H1 (cell line): Measurements from ENCODE around the gene ADAM23. TPM values are rescaled to one million over a fixed set of nuclear protein-coding genes. Genes with fewer than 3 reads are reported as not detected.

Experiments
- CTCF ChIA-PET: fragments of 300-600 bp; sonication (Branson Sonifier 250); formaldehyde crosslinking; loops from one replicate; lab custom pipeline; 2021; ENCODE audit not compliant: partially characterized antibody; lab: Charles Lee
- POLR2A ChIA-PET: fragments of 300-600 bp; sonication (Branson Sonifier 250); formaldehyde crosslinking; loops from one replicate; lab custom pipeline; 2021; ENCODE audit warnings: inconsistent platforms; ENCODE audit not compliant: partially characterized antibody; lab: Charles Lee
- DNase-seq, 2 experiments: peaks; one replicate each; pipeline versions ENCODE4 v3.0.0 to v3.0.0-alpha.2; 2010 to 2022; ENCODE audit warnings: low spot score in 2 of 2, low read depth in 1 of 2, mixed read lengths in 1 of 2
- FAIRE-seq: peaks from 2 replicates; lab custom pipeline; 2011; peaks lifted over from hg19 to GRCh38; lab: Jason Lieb, UNC
- H2AFZ ChIP-seq: 2 replicates; pipeline ENCODE4 v1.8.1; 2012; ENCODE audit warnings: low read length, inconsistent platforms
- H2AK5ac ChIP-seq: 2 replicates; pipeline ENCODE4 v1.6.1; 2013; ENCODE audit warnings: low read depth, low read length
- H2BK120ac ChIP-seq: replicated peaks from 2 replicates; pipeline ENCODE3; 2013; ENCODE audit warnings: low read depth, low read length, inconsistent platforms
- H2BK12ac ChIP-seq: 2 replicates; pipeline ENCODE4 v1.6.1; 2013; ENCODE audit warnings: low read depth, low read length
- H2BK15ac ChIP-seq: 2 replicates; pipeline ENCODE4 v1.6.1; 2013; ENCODE audit warnings: low read length
- H2BK20ac ChIP-seq: 2 replicates; pipeline ENCODE4 v1.6.1; 2013; ENCODE audit warnings: low read length
- H2BK5ac ChIP-seq: 2 replicates; pipeline ENCODE4 v1.6.1; 2013; ENCODE audit warnings: low read depth, low read length
- H3K14ac ChIP-seq: 2 replicates; pipeline ENCODE4 v1.6.1; 2013; ENCODE audit warnings: inconsistent platforms; ENCODE audit not compliant: insufficient read length
- H3K18ac ChIP-seq: 2 replicates; pipeline ENCODE4 v1.6.1; 2013; ENCODE audit warnings: low read length; ENCODE audit errors: extremely low read depth
- H3K23ac ChIP-seq: 2 replicates; pipeline ENCODE4 v1.6.1; 2013; ENCODE audit warnings: inconsistent platforms; ENCODE audit not compliant: insufficient read length
- H3K23me2 ChIP-seq: 2 replicates; pipeline ENCODE4 v1.6.1; 2013; ENCODE audit warnings: low read depth, low read length
- H3K27ac ChIP-seq: 2 replicates; pipeline ENCODE4 v1.6.1; 2011; ENCODE audit warnings: low read depth, low read length, inconsistent platforms
- H3K27me3 ChIP-seq, 4 experiments: replicated peaks in 1 of 4; 1 replicate in 1 of 4; 2 replicates in 3 of 4; pipeline versions ENCODE4 v1.6.1 to v1.8.1; 2011 to 2013; ENCODE audit warnings: low read length in 3 of 4, mild to moderate bottlenecking in 3 of 4, inconsistent platforms in 2 of 4, mixed read lengths in 2 of 4, moderate library complexity in 1 of 4; ENCODE audit not compliant: control insufficient read depth in 3 of 4, insufficient read depth in 3 of 4; ENCODE audit errors: extremely low read depth in 1 of 4
- H3K36me3 ChIP-seq, 4 experiments: 2 replicates each; pipeline versions ENCODE4 v1.6.1 to v1.8.1; 2011 to 2013; ENCODE audit warnings: mild to moderate bottlenecking in 4 of 4, low read length in 3 of 4, moderate library complexity in 2 of 4, control low read depth in 1 of 4, inconsistent platforms in 1 of 4; ENCODE audit not compliant: insufficient read depth in 4 of 4, control insufficient read depth in 2 of 4
- H3K4ac ChIP-seq: replicated peaks from 2 replicates; pipeline ENCODE3; 2013; ENCODE audit warnings: low read length, low read depth, mixed read lengths, inconsistent platforms; ENCODE audit not compliant: insufficient read length
- H3K4me1 ChIP-seq, 4 experiments: replicated peaks in 1 of 4; 1 replicate in 1 of 4; 2 replicates in 3 of 4; pipeline versions ENCODE4 v1.6.1 to v1.8.1; 2011 to 2013; ENCODE audit warnings: low read length in 3 of 4, inconsistent platforms in 2 of 4, mixed read lengths in 1 of 4; ENCODE audit not compliant: insufficient read depth in 4 of 4, control insufficient read depth in 3 of 4
- H3K4me2 ChIP-seq, 2 experiments: 2 replicates each; pipeline versions ENCODE4 v1.6.1 to v1.8.1; 2011 to 2013; ENCODE audit warnings: low read depth in 2 of 2, low read length in 2 of 2, control low read depth in 1 of 2, inconsistent platforms in 1 of 2, mild to moderate bottlenecking in 1 of 2; ENCODE audit not compliant: insufficient read depth in 1 of 2
- H3K4me3 ChIP-seq, 4 experiments: fragments of 200-600, 300-600 bp in 1 of 4; sonication (generic), shearing (Covaris generic), sonication (Bioruptor Twin) in 1 of 4; 2 replicates each; pipeline versions ENCODE4 v1.5.1 to v1.8.1; 2011 to 2016; ENCODE audit warnings: low read length in 4 of 4, low read depth in 3 of 4, control low read depth in 2 of 4, inconsistent platforms in 2 of 4, mild to moderate bottlenecking in 2 of 4, mixed read lengths in 1 of 4, moderate library complexity in 1 of 4; ENCODE audit not compliant: insufficient read depth in 2 of 4; ENCODE audit errors: extremely low read depth in 1 of 4
- H3K56ac ChIP-seq: replicated peaks from 2 replicates; pipeline ENCODE3; 2013; ENCODE audit warnings: low read depth, mild to moderate bottlenecking, mixed read lengths, low read length, inconsistent platforms; ENCODE audit not compliant: insufficient read length
- H3K79me1 ChIP-seq: 2 replicates; pipeline ENCODE4 v1.6.1; 2013; ENCODE audit warnings: low read depth, low read length, control low read depth
- H3K79me2 ChIP-seq, 2 experiments: 2 replicates each; pipeline versions ENCODE4 v1.6.1 to v1.8.1; 2012 to 2013; ENCODE audit warnings: low read length in 2 of 2, mild to moderate bottlenecking in 2 of 2, inconsistent platforms in 1 of 2; ENCODE audit not compliant: insufficient read depth in 2 of 2, control insufficient read depth in 1 of 2
- H3K9ac ChIP-seq, 4 experiments: replicated peaks in 1 of 4; 1 replicate in 1 of 4; 2 replicates in 3 of 4; pipeline versions ENCODE4 v1.6.1 to v1.8.1; 2011 to 2013; ENCODE audit warnings: low read depth in 3 of 4, low read length in 3 of 4, control low read depth in 2 of 4, mild to moderate bottlenecking in 2 of 4, moderate library complexity in 2 of 4, inconsistent platforms in 1 of 4; ENCODE audit errors: extremely low read depth in 1 of 4
- H3K9me3 ChIP-seq, 2 experiments: 2 replicates each; pipeline versions ENCODE4 v1.6.1 to v1.8.1; 2012 to 2013; ENCODE audit warnings: mild to moderate bottlenecking in 2 of 2, moderate library complexity in 2 of 2, control low read depth in 1 of 2, inconsistent platforms in 1 of 2, low read depth in 1 of 2, low read length in 1 of 2, mixed read lengths in 1 of 2; ENCODE audit not compliant: insufficient read depth in 2 of 2
- H4K20me1 ChIP-seq, 2 experiments: replicated peaks in 1 of 2; 2 replicates each; pipeline versions ENCODE3 to v1.8.1; 2011 to 2013; ENCODE audit warnings: inconsistent platforms in 2 of 2, low read length in 2 of 2, mild to moderate bottlenecking in 1 of 2; ENCODE audit not compliant: insufficient read depth in 2 of 2, control insufficient read depth in 1 of 2
- H4K5ac ChIP-seq: 2 replicates; pipeline ENCODE4 v1.6.1; 2013; ENCODE audit warnings: low read length, low read depth, mixed read lengths, inconsistent platforms; ENCODE audit not compliant: insufficient read length
- H4K8ac ChIP-seq: 2 replicates; pipeline ENCODE4 v1.8.0; 2013; ENCODE audit warnings: mild to moderate bottlenecking, moderate library complexity, low read length, inconsistent platforms; ENCODE audit not compliant: insufficient read depth; ENCODE audit errors: extremely low read depth
- H4K91ac ChIP-seq: replicated peaks from 2 replicates; pipeline ENCODE3; 2013; ENCODE audit warnings: low read length, mixed read lengths, inconsistent platforms; ENCODE audit not compliant: insufficient read length
- WGBS, 2 experiments: shearing (Covaris generic) in 1 of 2; methylation state at CpG; one replicate each; pipeline versions ENCODE4 v1.1.6 to v1.1.7; 2013 to 2015; ENCODE audit warnings: low lambda C conversion rate in 2 of 2, mixed read lengths in 2 of 2, inconsistent platforms in 1 of 2, low coverage in 1 of 2, missing lambda C conversion rate in 1 of 2; ENCODE audit not compliant: insufficient replicate concordance in 2 of 2, insufficient coverage in 1 of 2, insufficient read length in 1 of 2; ENCODE audit errors: extremely low coverage in 1 of 2, missing lambda C conversion rate in 1 of 2; 5-methylcytosine and 5-hydroxymethylcytosine counted together
- polyA plus RNA-seq, 7 experiments: library from polyadenylated mRNA; depleted of rRNA in 3 of 7; stranded (reverse) in 5 of 7; unstranded in 2 of 7; fragments of >200 nt in 5 of 7; fragments of 200-250 nt in 2 of 7; gene quantifications; 1 replicate in 5 of 7; 2 replicates in 1 of 7; 4 replicates in 1 of 7; pipeline versions ENCODE4 v1.2.1 to v1.2.3, GENCODE V29; 2011 to 2013; ENCODE audit warnings: missing spikeins in 2 of 7, mixed read lengths in 2 of 7
- total RNA-seq: library from RNA; stranded (reverse); fragmentation: NEBNext Ultra II Directional; extraction: Animal tissue kit (Norgen Biotek cat#: 25700); gene quantifications from 2 replicates; pipeline ENCODE4 v1.2.1, GENCODE V29; 2021

The ADAM23 gene
- total and polyA plus RNA-seq, 2 of the 8 experiments (the other 6 are each of a cell fraction or from before 2014, with no cell fraction given), result 9.9 to 20.8 TPM

DNA sequence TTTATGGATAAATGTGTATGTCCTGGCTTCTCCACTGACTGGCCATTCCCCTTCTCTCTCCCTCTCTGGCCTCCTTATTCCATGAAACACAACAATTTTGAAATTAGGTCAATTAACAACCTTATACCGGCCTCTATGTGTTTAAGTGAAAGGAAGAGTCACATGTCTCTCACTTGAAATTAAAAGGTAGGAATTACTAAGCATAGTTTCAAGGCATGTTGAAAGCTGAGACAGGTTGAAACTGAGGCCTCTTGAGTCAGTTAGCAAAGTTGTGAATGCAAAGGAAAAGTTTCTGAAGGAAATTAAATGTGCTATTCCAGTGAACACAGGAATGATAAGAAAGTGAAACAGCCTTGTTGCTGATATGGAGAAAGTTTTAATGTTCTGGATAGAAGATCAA lies 69.7 kb downstream of the ADAM23 start:
- H3K4ac ChIP-seq, result no peak overlapping the region
- no peak overlapping the region for H4K5ac ChIP-seq
- no peaks in the 10 kb centered on the region for H3K36me3 ChIP-seq
- WGBS, 2 experiments, result 95% methylated on average over 1 of the region's 1 CpG; no CpG with 5 or more reads in 1 of the 2 experiments
- H2AK5ac ChIP-seq, result no peak overlapping the region
- no peak overlapping the region for H3K9ac ChIP-seq
- no peak overlapping the region for H3K4me2 ChIP-seq
- POLR2A ChIA-PET, result no interaction called here
- H3K4me1 ChIP-seq, result peaks cover 0 to 3% (median 2%) of the 10 kb centered on the region in 4 experiments; a peak in 3 of 7 replicates
- H2BK120ac ChIP-seq, result no peak overlapping the region
- H4K8ac ChIP-seq, result no peak overlapping the region
- FAIRE-seq (no peak), DNase-seq (no peak)
- no peaks in the 10 kb centered on the region for H3K9me3 ChIP-seq
- no peak overlapping the region for H3K14ac ChIP-seq
- no peaks in the 10 kb centered on the region for H4K20me1 ChIP-seq
- H2AFZ ChIP-seq, result no peak overlapping the region
- no peak overlapping the region for H3K23ac ChIP-seq
- no peak overlapping the region for H3K4me3 ChIP-seq
- no peak overlapping the region for H2BK12ac ChIP-seq
- CTCF ChIA-PET, result interaction anchor here (0.6 to 0.7 kb wide), 2 partner anchors 31 to 44 kb away, joined by 3 read pairs; no protein-coding TSS in a partner anchor
- no peaks in the 10 kb centered on the region for H3K79me2 ChIP-seq
- H3K79me1 ChIP-seq, result no peaks in the 10 kb centered on the region
- H2BK15ac ChIP-seq, result no peak overlapping the region
- no peaks in the 10 kb centered on the region for H3K27me3 ChIP-seq
- no peak overlapping the region for H2BK20ac ChIP-seq
- H2BK5ac ChIP-seq, result no peak overlapping the region
- H3K27ac ChIP-seq, result no peak overlapping the region
- no peak overlapping the region for H3K18ac ChIP-seq
- no peaks in the 10 kb centered on the region for H3K23me2 ChIP-seq
- H3K56ac ChIP-seq, result no peak overlapping the region
- H4K91ac ChIP-seq, result no peak overlapping the region
